ENCODE results near the gene HNRNPA0.
"Not testable (repeated sequence)": the region's sequence is repeated elsewhere in the genome, so short reads cannot be mapped to it uniquely, and the experiment has no call there.

DNA sequence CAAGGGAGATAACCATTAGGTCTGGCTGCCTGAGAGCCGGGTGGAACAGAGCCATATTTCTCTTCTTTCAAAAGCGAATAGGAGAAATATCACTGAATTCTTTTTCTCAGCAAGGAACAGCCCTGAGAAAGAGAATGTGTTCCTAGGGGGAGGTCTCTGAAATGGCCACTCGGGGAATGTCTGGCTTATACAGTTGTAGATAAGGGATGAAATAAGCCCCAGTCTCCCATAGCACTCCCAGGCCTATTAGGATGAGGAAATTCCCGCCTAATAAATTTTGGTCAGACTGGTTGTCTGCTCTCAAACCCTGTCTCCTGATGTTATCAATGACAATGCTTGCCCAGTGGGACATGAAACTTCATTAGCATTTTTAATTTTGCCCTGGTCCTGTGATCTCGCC, 13.8 kb upstream of the HNRNPA0 start:
- not testable (repeated sequence) for TF ChIP-seq CTCF, POLR2A (IDR thresholded peaks at IDR 0.05)
